Measurements from ENCODE around the gene HECA. TPM values are rescaled to one million over a fixed set of nuclear protein-coding genes. Genes with fewer than 3 reads are reported as not detected.
"Not testable (repeated sequence)": the region's sequence is repeated elsewhere in the genome, so short reads cannot be mapped to it uniquely, and the experiment has no call there.

HECA gene
- total RNA-seq, 2 donors from 2014 or later, result 23.3 to 40.4 TPM

- intact Hi-C loops (cut with DNase I), result no loop called here
- no peak for DNase-seq (ENCODE audit: low spot score)
Observed at GRCh38 chr6:139154881-139155547, 20.1 kb downstream of the HECA start.

- intact Hi-C loops (cut with DNase I), result no loop called here
- DNase-seq (ENCODE audit: low spot score), result no peak
Observed at GRCh38 chr6:139156102-139156501, 21.2 kb downstream of the HECA start.

- DNase-seq (ENCODE audit: low spot score), result no peak
- intact Hi-C loops (cut with DNase I), result no loop called here
Observed at GRCh38 chr6:139156551-139156950, 21.7 kb downstream of the HECA start.

- intact Hi-C loops (cut with DNase I); DNase-seq (ENCODE audit: low spot score): not testable (repeated sequence)
Observed at GRCh38 chr6:139157086-139157485, 22.2 kb downstream of the HECA start.

GRCh38 chr6:139159016-139159415, 24.1 kb downstream of the HECA start:
- intact Hi-C loops (cut with DNase I), result no loop called here
- DNase-seq (ENCODE audit: low spot score), result no peak

- intact Hi-C loops (cut with DNase I), result no loop called here
- DNase-seq (ENCODE audit: low spot score), result no peak
Observed at GRCh38 chr6:139161169-139161568, 26.3 kb downstream of the HECA start.

GRCh38 chr6:139161817-139162284, 27.0 kb downstream of the HECA start:
- no peak for DNase-seq (ENCODE audit: low spot score)
- intact Hi-C loops (cut with DNase I), result no loop called here

GRCh38 chr6:139164001-139164400, 29.1 kb downstream of the HECA start:
- DNase-seq (ENCODE audit: low spot score), result no peak
- intact Hi-C loops (cut with DNase I), result no loop called here

GRCh38 chr6:139165324-139165723, 30.4 kb downstream of the HECA start:
- DNase-seq (ENCODE audit: low spot score), result no peak

GRCh38 chr6:139166238-139166955, 31.5 kb downstream of the HECA start:
- intact Hi-C loops (cut with DNase I), result no loop called here
- no peak for DNase-seq (ENCODE audit: low spot score)

More at GRCh38 chr6:139165324-139165723, 30.4 kb downstream of the HECA start:
- intact Hi-C loops (cut with DNase I), result no loop called here

GRCh38 chr6:139166956-139167313, 32.1 kb downstream of the HECA start:
- no peak for DNase-seq (ENCODE audit: low spot score)
- intact Hi-C loops (cut with DNase I), result no loop called here

- intact Hi-C loops (cut with DNase I), result no loop called here
- DNase-seq (ENCODE audit: low spot score), result no peak
Observed at GRCh38 chr6:139172151-139172550, 37.3 kb downstream of the HECA start.

GRCh38 chr6:139172567-139172966, 37.7 kb downstream of the HECA start:
- intact Hi-C loops (cut with DNase I), result no loop called here
- DNase-seq (ENCODE audit: low spot score), result no peak

- no peak for DNase-seq (ENCODE audit: low spot score)
- intact Hi-C loops (cut with DNase I), result no loop called here
Observed at GRCh38 chr6:139173172-139173571, 38.3 kb downstream of the HECA start.

- intact Hi-C loops (cut with DNase I), result no loop called here
- no peak for DNase-seq (ENCODE audit: low spot score)
Observed at GRCh38 chr6:139173822-139174221, 38.9 kb downstream of the HECA start.

GRCh38 chr6:139174961-139175360, 40.1 kb downstream of the HECA start:
- intact Hi-C loops (cut with DNase I), result no loop called here
- no peak for DNase-seq (ENCODE audit: low spot score)

GRCh38 chr6:139175389-139175948, 40.6 kb downstream of the HECA start:
- DNase-seq (ENCODE audit: low spot score), result no peak
- intact Hi-C loops (cut with DNase I), result no loop called here

GRCh38 chr6:139181236-139181635, 46.4 kb downstream of the HECA start:
- intact Hi-C loops (cut with DNase I), result no loop called here
- no peak for DNase-seq (ENCODE audit: low spot score)

GRCh38 chr6:139184047-139184446, 49.2 kb downstream of the HECA start:
- no peak for DNase-seq (ENCODE audit: low spot score)
- intact Hi-C loops (cut with DNase I), result no loop called here

- intact Hi-C loops (cut with DNase I), result no loop called here
Observed at GRCh38 chr6:139184459-139184858, 49.6 kb downstream of the HECA start.

GRCh38 chr6:139186242-139186641, 51.4 kb downstream of the HECA start:
- DNase-seq (ENCODE audit: low spot score), result no peak
- intact Hi-C loops (cut with DNase I), result no loop called here

More at GRCh38 chr6:139184459-139184858, 49.6 kb downstream of the HECA start:
- no peak for DNase-seq (ENCODE audit: low spot score)
